ENCODE results near the gene PNKD.

PNKD gene

GRCh38 chr2:218394298-218395089 lies 124.2 kb downstream of the PNKD start:
- Histone ChIP-seq H3K27me3 (peaks cover 0 to 26% (median 20%) of the 10 kb centered on the region in 11 experiments; a peak in 15 of 22 replicates), H3K4me3 (peak overlapping the region in 3 of 10 experiments; percentile 20 to 34 (median 29); a peak in 3 of 20 replicates), H3K27ac (peak overlapping the region; percentile 23 to 100 (median 96); a peak in 20 of 22 replicates), H3K4me2 (peak overlapping the region; percentile 76 to 99 (median 95)), H4K20me1 (no peaks in the 10 kb centered on the region), H3K9me3 (replicated peaks in 1 of 11) (no peaks in the 10 kb centered on the region), H3K9ac (peak overlapping the region in 9 of 11 experiments; percentile 24 to 99 (median 42); a peak in 10 of 22 replicates), H3K4me1 (peaks cover 60 to 79% (median 75%) of the 10 kb centered on the region in 10 experiments), H3K36me3 (no peaks in the 10 kb centered on the region)
- no peak; a peak in 1 of 22 replicates for TF ChIP-seq Cebpa-rat (IDR thresholded peaks at IDR 0.05)

- H3K9ac ChIP-seq, result peak overlapping the region in 7 of 11 experiments; percentile 37 to 100 (median 94); a peak in 9 of 22 replicates
- H3K4me2 ChIP-seq, result peak overlapping the region; percentile 78 to 99 (median 97)
- no peaks in the 10 kb centered on the region for H4K20me1 ChIP-seq
- peak overlapping the region in 2 of 10 experiments; percentile 20 to 34; a peak in 2 of 20 replicates for H3K4me3 ChIP-seq
- no peaks in the 10 kb centered on the region for H3K36me3 ChIP-seq
- TF ChIP-seq Cebpa-rat (IDR thresholded peaks at IDR 0.05), result no peak
- H3K27me3 ChIP-seq, result peaks cover 0 to 26% (median 20%) of the 10 kb centered on the region in 11 experiments; a peak in 15 of 22 replicates
- no peaks in the 10 kb centered on the region for H3K9me3 ChIP-seq (replicated peaks in 1 of 11)
- peak overlapping the region in 10 of 11 experiments; percentile 78 to 100 (median 99); a peak in 21 of 22 replicates for H3K27ac ChIP-seq
- peaks cover 54 to 73% (median 70%) of the 10 kb centered on the region in 10 experiments for H3K4me1 ChIP-seq
Measured at GRCh38 chr2:218395090-218395444, 124.7 kb downstream of the PNKD start.

GRCh38 chr2:218395456-218395825 lies 125.1 kb downstream of the PNKD start:
- H3K4me1 ChIP-seq, result peaks cover 51 to 70% (median 66%) of the 10 kb centered on the region in 10 experiments
- H3K9me3 ChIP-seq (replicated peaks in 1 of 11), result no peaks in the 10 kb centered on the region
- peak overlapping the region; percentile 78 to 99 (median 97) for H3K4me2 ChIP-seq
- H4K20me1 ChIP-seq, result no peaks in the 10 kb centered on the region
- H3K9ac ChIP-seq, result peak overlapping the region; percentile 70 to 100 (median 99)
- no peak for TF ChIP-seq Cebpa-rat (IDR thresholded peaks at IDR 0.05)
- H3K4me3 ChIP-seq, result peak overlapping the region in 8 of 10 experiments; percentile 53 to 97 (median 91); a peak in 14 of 20 replicates
- H3K27ac ChIP-seq, result peak overlapping the region; percentile 78 to 100 (median 99)
- H3K36me3 ChIP-seq, result no peaks in the 10 kb centered on the region
- peaks cover 0 to 26% (median 20%) of the 10 kb centered on the region in 11 experiments; a peak in 15 of 22 replicates for H3K27me3 ChIP-seq

GRCh38 chr2:218395826-218396687 lies 125.7 kb downstream of the PNKD start:
- H3K36me3 ChIP-seq, result peaks cover 0 to 2% (median under 1%) of the 10 kb centered on the region in 11 experiments; a peak in 9 of 22 replicates
- peaks cover 0 to 26% (median 20%) of the 10 kb centered on the region in 11 experiments; a peak in 15 of 22 replicates for H3K27me3 ChIP-seq
- H3K4me1 ChIP-seq, result peaks cover 46 to 68% (median 64%) of the 10 kb centered on the region in 10 experiments
- H3K9me3 ChIP-seq (replicated peaks in 1 of 11), result no peaks in the 10 kb centered on the region
- no peak for TF ChIP-seq Cebpa-rat (IDR thresholded peaks at IDR 0.05)
- H3K9ac ChIP-seq, result peak overlapping the region; percentile 94 to 100 (median 99)
- peak overlapping the region; percentile 64 to 97 (median 93) for H3K4me3 ChIP-seq
- peaks cover 0 to 2% (median 1%) of the 10 kb centered on the region in 11 experiments; a peak in 10 of 22 replicates for H4K20me1 ChIP-seq
- H3K4me2 ChIP-seq, result peak overlapping the region; percentile 94 to 99 (median 97)
- H3K27ac ChIP-seq, result peak overlapping the region; percentile 96 to 100 (median 99)
